ENCODE measurements around the gene C6orf118. TPM values are rescaled to one million over a fixed set of nuclear protein-coding genes. Genes with fewer than 3 reads are reported as not detected.

Gene C6orf118
- polyA plus RNA-seq, 3 donors, result not detected

- Histone ChIP-seq H3K4me2 (replicated peaks; ENCODE audit: extremely low read depth, low read length, poor library complexity, severe bottlenecking) (no peak overlapping the region), H3K79me2 (ENCODE audit: insufficient read depth, low read length) (no peaks in the 10 kb centered on the region), H3K27ac (ENCODE audit: low read depth in 1 of 2, low read length in 2 of 2) (no peak overlapping the region), H3K4me1 (ENCODE audit: control insufficient read depth in 1 of 2, insufficient read depth in 2 of 2, low read length in 2 of 2) (no peaks in the 10 kb centered on the region), H3K9ac (ENCODE audit: insufficient read depth, low read length, poor library complexity, severe bottlenecking) (no peak overlapping the region), H4K20me1 (ENCODE audit: insufficient read depth, low read length) (no peaks in the 10 kb centered on the region), H3K9me3 (replicated peaks in 1 of 2; ENCODE audit: control insufficient read depth in 1 of 2, insufficient read depth in 1 of 2, low read length in 2 of 2) (peaks cover 0 to 42% of the 10 kb centered on the region in 2 donors), H3K36me3 (replicated peaks in 1 of 2; ENCODE audit: control insufficient read depth in 1 of 2, insufficient read depth in 2 of 2, low read length in 2 of 2) (no peaks in the 10 kb centered on the region), H2AFZ (ENCODE audit: insufficient read depth, low read depth, low read length, poor library complexity, severe bottlenecking) (no peak overlapping the region), H3K27me3 (ENCODE audit: control insufficient read depth in 2 of 2, insufficient read depth in 2 of 2, low read length in 2 of 2) (no peaks in the 10 kb centered on the region), H3K4me3 (replicated peaks in 1 of 3; ENCODE audit: low read depth in 2 of 3, low read length in 3 of 3) (no peak overlapping the region)
- Mint-ChIP-seq H3K9me3 (peaks cover 4 to 21% (median 16%) of the 10 kb centered on the region in 7 donors), H3K4me3 (no peak overlapping the region), H3K27me3 (ENCODE audit: low read depth in 3 of 3) (no peaks in the 10 kb centered on the region), H3K27ac (no peak overlapping the region), H3K4me1 (no peaks in the 10 kb centered on the region), H3K36me3 (no peaks in the 10 kb centered on the region)
- TF ChIP-seq CTCF (IDR thresholded peaks at IDR 0.05), result no peak
- intact Hi-C loops (cut with micrococcal nuclease), result no loop called here
- no CpG with 5 or more reads among the region's 1 CpG for WGBS (ENCODE audit: insufficient coverage)
- no peak for DNase-seq
These were observed 42.8 kb downstream of the C6orf118 start for GRCh38 chr6:165266621-165267020.

GRCh38 chr6:165266191-165266590 is 43.2 kb downstream of the C6orf118 start:
- Mint-ChIP-seq H3K27ac (no peak overlapping the region), H3K4me1 (no peaks in the 10 kb centered on the region), H3K36me3 (no peaks in the 10 kb centered on the region), H3K4me3 (no peak overlapping the region), H3K27me3 (ENCODE audit: low read depth in 3 of 3) (no peaks in the 10 kb centered on the region), H3K9me3 (peaks cover 4 to 22% (median 16%) of the 10 kb centered on the region in 7 donors)
- Histone ChIP-seq H3K36me3 (replicated peaks in 1 of 2; ENCODE audit: control insufficient read depth in 1 of 2, insufficient read depth in 2 of 2, low read length in 2 of 2) (no peaks in the 10 kb centered on the region), H2AFZ (ENCODE audit: insufficient read depth, low read depth, low read length, poor library complexity, severe bottlenecking) (no peak overlapping the region), H3K9me3 (replicated peaks in 1 of 2; ENCODE audit: control insufficient read depth in 1 of 2, insufficient read depth in 1 of 2, low read length in 2 of 2) (peaks cover 2 to 47% of the 10 kb centered on the region in 2 donors), H3K4me2 (replicated peaks; ENCODE audit: extremely low read depth, low read length, poor library complexity, severe bottlenecking) (no peak overlapping the region), H3K27ac (ENCODE audit: low read depth in 1 of 2, low read length in 2 of 2) (no peak overlapping the region), H3K4me3 (replicated peaks in 1 of 3; ENCODE audit: low read depth in 2 of 3, low read length in 3 of 3) (no peak overlapping the region), H3K79me2 (ENCODE audit: insufficient read depth, low read length) (no peaks in the 10 kb centered on the region), H3K9ac (ENCODE audit: insufficient read depth, low read length, poor library complexity, severe bottlenecking) (no peak overlapping the region), H4K20me1 (ENCODE audit: insufficient read depth, low read length) (no peaks in the 10 kb centered on the region), H3K4me1 (ENCODE audit: control insufficient read depth in 1 of 2, insufficient read depth in 2 of 2, low read length in 2 of 2) (no peaks in the 10 kb centered on the region), H3K27me3 (ENCODE audit: control insufficient read depth in 2 of 2, insufficient read depth in 2 of 2, low read length in 2 of 2) (no peaks in the 10 kb centered on the region)
- WGBS (ENCODE audit: insufficient coverage), result 90% methylated on average over 5 of the region's 5 CpGs
- DNase-seq, result no peak
- TF ChIP-seq CTCF (IDR thresholded peaks at IDR 0.05), result no peak
- intact Hi-C loops (cut with micrococcal nuclease), result no loop called here
